Stomach (tissue), 9 donors: ENCODE measurements around the gene NARS2. TPM values are rescaled to one million over a fixed set of nuclear protein-coding genes. Genes with fewer than 3 reads are reported as not detected.

Experiments
- DNase-seq, 2 donors: peaks; one replicate each; pipeline versions ENCODE4 v3.0.0 to v3.0.0-alpha.2; 2013 to 2019
- H3K27ac ChIP-seq, 5 donors: fragments of 200-600 bp in 4 of 5; sonication (generic) in 4 of 5; one replicate each; pipeline ENCODE4 v1.5.1; 2013 to 2019; ENCODE audit warnings: mild to moderate bottlenecking in 1 of 5, moderate library complexity in 1 of 5
- H3K27me3 ChIP-seq, 3 donors: fragments of 200-600 bp; sonication (generic); one replicate each; pipeline ENCODE4 v1.5.1; 2017 to 2019; ENCODE audit warnings: mixed run types in 1 of 3
- H3K36me3 ChIP-seq, 4 donors: fragments of 200-600 bp; sonication (generic); 1 replicate in 3 of 4; 2 replicates in 1 of 4; pipeline ENCODE4 v1.5.1; 2016 to 2019
- H3K4me1 ChIP-seq, 4 donors: fragments of 200-600 bp; sonication (generic); one replicate each; pipeline ENCODE4 v1.5.1; 2016 to 2019
- H3K4me3 ChIP-seq, 4 donors: fragments of 200-600 bp; sonication (generic) in 3 of 4; one replicate each; pipeline ENCODE4 v1.5.1; 2016 to 2019; ENCODE audit warnings: mild to moderate bottlenecking in 1 of 4
- H3K9me3 ChIP-seq, 4 donors: fragments of 200-600 bp; sonication (generic); one replicate each; pipeline ENCODE4 v1.5.1; 2016 to 2019
- CTCF ChIP-seq, 7 experiments: fragments of 450-650 bp in 4 of 7; fragments of 200-600 bp in 3 of 7; sonication (generic) in 3 of 7; IDR thresholded peaks; one replicate each; pipeline ENCODE4 v1.5.1; 2016 to 2019; ENCODE audit warnings: antibody characterized with exemption in 7 of 7, control low read depth in 2 of 7, mild to moderate bottlenecking in 1 of 7
- EP300 ChIP-seq: sonication (generic); formaldehyde crosslinking; IDR thresholded peaks from one replicate; pipeline ENCODE4 v1.6.1; 2017; ENCODE audit warnings: antibody characterized with exemption
- POLR2A ChIP-seq, 4 donors: fragments of 450-650 bp; IDR thresholded peaks; one replicate each; pipeline ENCODE4 v1.6.1; 2016; ENCODE audit warnings: antibody characterized with exemption in 4 of 4, control low read depth in 2 of 4, mild to moderate bottlenecking in 1 of 4, moderate library complexity in 1 of 4
- POLR2AphosphoS5 ChIP-seq, 3 donors: sonication (generic); formaldehyde crosslinking; IDR thresholded peaks; one replicate each; pipeline ENCODE4 v1.6.1; 2016; ENCODE audit warnings: antibody characterized with exemption in 3 of 3
- WGBS, 5 donors: extraction: QIAGEN DNeasy Blood & Tissue Kit in 3 of 5; methylation state at CpG; one replicate each; pipeline versions ENCODE4 v1.1.5 to v1.1.7; 2013 to 2018; 5-methylcytosine and 5-hydroxymethylcytosine counted together
- intact Hi-C: fragments of 100-400 bp; cut with DNase I; formaldehyde crosslinking; loops from one replicate; pipeline ENCODE4 v1.15.1; 2023; ENCODE audit warnings: low total_unique reads
- polyA plus RNA-seq, 3 donors: library from polyadenylated mRNA; stranded (reverse); fragments of 200-250 nt; gene quantifications; one replicate each; pipeline ENCODE4 v1.2.3, GENCODE V29; 2013
- total RNA-seq, 5 donors: library from RNA; depleted of rRNA; stranded (reverse); fragments of >200 nt; gene quantifications; one replicate each; pipeline versions ENCODE4 v1.1.0 to v1.2.3, GENCODE V29; 2014 to 2016
- donor health status: healthy with polysubstance abuse.
- donor health status: Bipolar disorder and iron deficiency.
- donor health status: healthy.

The NARS2 gene
- total and polyA plus RNA-seq, 8 donors = 4.7 to 34.5 (median 14.1) TPM

- 93 to 98% (median 97%) methylated on average over 2 of the region's 2 CpGs for WGBS, 5 donors
- Histone ChIP-seq H3K9me3 (no peaks in the 10 kb centered on the region), H3K4me3 (no peak overlapping the region), H3K27ac (no peak overlapping the region), H3K4me1 (peaks cover 0 to 9% (median 4%) of the 10 kb centered on the region in 4 donors), H3K27me3 (no peaks in the 10 kb centered on the region), H3K36me3 (no peaks in the 10 kb centered on the region)
- intact Hi-C loops = no loop called here
- DNase-seq = no peak
- TF ChIP-seq EP300 = no peak
Observed at GRCh38 chr11:78478536-78478935, 96.1 kb downstream of the NARS2 start.

- H3K4me3 ChIP-seq = no peak overlapping the region
- intact Hi-C loops = no loop called here
- H3K9me3 ChIP-seq = no peaks in the 10 kb centered on the region
- TF ChIP-seq EP300 (no peak), POLR2A (IDR thresholded peaks at IDR 0.05) (no peak), POLR2AphosphoS5 (IDR thresholded peaks at IDR 0.05) (peak in 1 of 3 donors; percentile 21), CTCF (IDR thresholded peaks at IDR 0.05) (no peak)
- H3K36me3 ChIP-seq = no peaks in the 10 kb centered on the region
- H3K27me3 ChIP-seq = no peaks in the 10 kb centered on the region
- DNase-seq = peak in 1 of 2 donors; percentile 47
- peak overlapping the region in 1 of 5 donors; percentile 15 for H3K27ac ChIP-seq
- 30 to 67% (median 50%) methylated on average over 1 of the region's 1 CpG for WGBS, 5 donors
- H3K4me1 ChIP-seq = peaks cover 0 to 9% (median 4%) of the 10 kb centered on the region in 4 donors
Observed at GRCh38 chr11:78476066-78476465, 98.6 kb downstream of the NARS2 start.

GRCh38 chr11:78474451-78474850 is 100.2 kb downstream of the NARS2 start:
- H3K27me3 ChIP-seq = no peaks in the 10 kb centered on the region
- H3K36me3 ChIP-seq = no peaks in the 10 kb centered on the region
- peaks cover 0 to 9% (median 4%) of the 10 kb centered on the region in 4 donors for H3K4me1 ChIP-seq
- H3K27ac ChIP-seq = no peak overlapping the region
- no peak for DNase-seq
- TF ChIP-seq EP300 = no peak
- TF ChIP-seq POLR2AphosphoS5 (IDR thresholded peaks at IDR 0.05) = no peak
- TF ChIP-seq POLR2A (IDR thresholded peaks at IDR 0.05) = no peak
- no peak for TF ChIP-seq CTCF (IDR thresholded peaks at IDR 0.05)
- H3K9me3 ChIP-seq = no peaks in the 10 kb centered on the region
- H3K4me3 ChIP-seq = no peak overlapping the region
- intact Hi-C loops = no loop called here

GRCh38 chr11:78472905-78473304 is 101.8 kb downstream of the NARS2 start:
- intact Hi-C loops = no loop called here
- Histone ChIP-seq H3K9me3 (no peaks in the 10 kb centered on the region), H3K27ac (no peak overlapping the region), H3K4me3 (no peak overlapping the region), H3K36me3 (no peaks in the 10 kb centered on the region), H3K4me1 (peaks cover 0 to 9% (median 4%) of the 10 kb centered on the region in 4 donors), H3K27me3 (no peaks in the 10 kb centered on the region)
- DNase-seq = no peak
- 93 to 95% (median 94%) methylated on average over 4 of the region's 4 CpGs for WGBS, 5 donors
- TF ChIP-seq EP300 = no peak
- no peak for TF ChIP-seq POLR2AphosphoS5 (IDR thresholded peaks at IDR 0.05)
- TF ChIP-seq POLR2A (IDR thresholded peaks at IDR 0.05) = no peak

GRCh38 chr11:78472382-78472781 is 102.3 kb downstream of the NARS2 start:
- TF ChIP-seq POLR2A (IDR thresholded peaks at IDR 0.05) (no peak), CTCF (IDR thresholded peaks at IDR 0.05) (no peak), POLR2AphosphoS5 (IDR thresholded peaks at IDR 0.05) (no peak), EP300 (no peak)
- no peaks in the 10 kb centered on the region for H3K9me3 ChIP-seq
- H3K4me1 ChIP-seq = peaks cover 0 to 9% (median 4%) of the 10 kb centered on the region in 4 donors
- 92 to 98% (median 96%) methylated on average over 3 of the region's 3 CpGs for WGBS, 5 donors
- no peaks in the 10 kb centered on the region for H3K27me3 ChIP-seq
- no peak for DNase-seq
- no peaks in the 10 kb centered on the region for H3K36me3 ChIP-seq
- H3K4me3 ChIP-seq = no peak overlapping the region
- no peak overlapping the region for H3K27ac ChIP-seq
- intact Hi-C loops = no loop called here
